SK-N-SH (cell line): ENCODE data around the gene MXRA8. TPM values are rescaled to one million over a fixed set of nuclear protein-coding genes. Genes with fewer than 3 reads are reported as not detected.

Experiments used
- CTCF ChIA-PET: fragments of 300-600, 350-600 bp; formaldehyde crosslinking; extraction: SDS; loops from one replicate; lab custom pipeline; 2021; lab: Yijun Ruan, JAX
- POLR2A ChIA-PET: fragments of 350-600 bp; sonication (Branson Sonifier 250); formaldehyde crosslinking; extraction: SDS; loops from one replicate; lab custom pipeline; 2020; ENCODE audit warnings: antibody characterized with exemption, inconsistent platforms; lab: Yijun Ruan, JAX
- DNase-seq: peaks from one replicate; pipeline ENCODE4 v3.0.0; 2012
- H2AFZ ChIP-seq: fragments of 200-600 bp; sonication (generic); 2 replicates; pipeline ENCODE4 v1.8.1; 2016; ENCODE audit warnings: antibody characterized with exemption, mild to moderate bottlenecking, low read depth
- H3F3A ChIP-seq: fragments of 200-600 bp; sonication (generic); replicated peaks from 2 replicates; pipeline ENCODE3; 2016; ENCODE audit warnings: antibody characterized with exemption, mild to moderate bottlenecking; ENCODE audit not compliant: insufficient read depth
- H3K27ac ChIP-seq, 2 experiments: fragments of 200-500 bp in 1 of 2; fragments of 200-600 bp in 1 of 2; sonication (Bioruptor generic) in 1 of 2; sonication (generic), shearing (Covaris generic) in 1 of 2; 2 replicates each; pipeline versions ENCODE4 v1.5.1 to v1.6.1; 2014 to 2016; ENCODE audit warnings: low read depth in 2 of 2, inconsistent platforms in 1 of 2, low read length in 1 of 2, mild to moderate bottlenecking in 1 of 2, mixed read lengths in 1 of 2
- H3K27me3 ChIP-seq: fragments of 200-600 bp; sonication (generic), shearing (Covaris generic); 2 replicates; pipeline ENCODE4 v1.6.1; 2016; ENCODE audit warnings: mixed run types; ENCODE audit not compliant: insufficient read depth
- H3K36me3 ChIP-seq, 2 experiments: fragments of 200-500 bp in 1 of 2; fragments of 200-600 bp in 1 of 2; sonication (Bioruptor generic) in 1 of 2; sonication (generic) in 1 of 2; replicated peaks in 1 of 2; 2 replicates each; pipeline versions ENCODE3 to v1.5.1; 2014 to 2016; ENCODE audit warnings: low read length in 1 of 2, mild to moderate bottlenecking in 1 of 2; ENCODE audit not compliant: insufficient read depth in 2 of 2, control insufficient read depth in 1 of 2
- H3K4me1 ChIP-seq, 2 experiments: fragments of 200-500 bp in 1 of 2; fragments of 200-600 bp in 1 of 2; sonication (Bioruptor generic) in 1 of 2; sonication (generic), shearing (Covaris generic) in 1 of 2; 2 replicates each; pipeline versions ENCODE4 v1.5.1 to v1.6.1; 2014 to 2016; ENCODE audit warnings: low read depth in 1 of 2, low read length in 1 of 2, mixed run types in 1 of 2; ENCODE audit not compliant: insufficient read depth in 2 of 2, control insufficient read depth in 1 of 2
- H3K4me2 ChIP-seq: fragments of 200-600 bp; sonication (generic), shearing (Covaris generic); 2 replicates; pipeline ENCODE4 v1.6.1; 2017; ENCODE audit warnings: mixed run types
- H3K4me3 ChIP-seq, 2 experiments: fragments of 200-500 bp in 1 of 2; fragments of 200-600 bp in 1 of 2; sonication (Bioruptor generic) in 1 of 2; sonication (generic), shearing (Covaris generic) in 1 of 2; 2 replicates each; pipeline versions ENCODE4 v1.5.1 to v1.8.1; 2014 to 2016; ENCODE audit warnings: low read depth in 2 of 2, inconsistent platforms in 1 of 2, low read length in 1 of 2, mild to moderate bottlenecking in 1 of 2, mixed read lengths in 1 of 2, moderate library complexity in 1 of 2
- H3K79me2 ChIP-seq: fragments of 200-600 bp; sonication (generic); 2 replicates; pipeline ENCODE4 v1.8.1; 2017; ENCODE audit warnings: mild to moderate bottlenecking; ENCODE audit not compliant: insufficient read depth
- H3K9ac ChIP-seq: fragments of 200-600 bp; sonication (generic); 2 replicates; pipeline ENCODE4 v1.6.1; 2017; ENCODE audit warnings: mixed run types
- H3K9me2 ChIP-seq: fragments of 200-600 bp; sonication (generic); 2 replicates; pipeline ENCODE4 v1.6.1; 2017; ENCODE audit warnings: mixed run types
- H3K9me3 ChIP-seq: fragments of 200-600 bp; sonication (generic); 2 replicates; pipeline ENCODE4 v1.6.1; 2017; ENCODE audit warnings: mixed run types, mild to moderate bottlenecking, moderate library complexity
- H4K20me1 ChIP-seq: fragments of 200-600 bp; sonication (generic); 2 replicates; pipeline ENCODE4 v1.6.1; 2017; ENCODE audit warnings: mild to moderate bottlenecking, mixed run types; ENCODE audit not compliant: insufficient read depth
- CHD2 ChIP-seq: fragments of 150-350 bp; IDR thresholded peaks from 2 replicates; pipeline ENCODE4 v1.6.1; 2018; ENCODE audit warnings: low read length; ENCODE audit not compliant: partially characterized antibody
- EP300 ChIP-seq, 2 experiments: IDR thresholded peaks; 2 replicates each; pipeline versions ENCODE4 v1.4.0 to v1.6.1; 2012; ENCODE audit warnings: borderline replicate concordance in 1 of 2, low read depth in 1 of 2, low read length in 1 of 2
- EZH2phosphoT487 ChIP-seq: fragments of 200-600 bp; sonication (generic); IDR thresholded peaks from 2 replicates; pipeline ENCODE4 v1.6.1; 2017; ENCODE audit warnings: low read depth, mixed run types, mild to moderate bottlenecking, antibody characterized with exemption, moderate library complexity, borderline replicate concordance
- FOXM1 ChIP-seq: IDR thresholded peaks from 2 replicates; pipeline ENCODE4 v1.4.0; 2012; ENCODE audit warnings: low read depth, mild to moderate bottlenecking
- POLR2AphosphoS5 ChIP-seq: IDR thresholded peaks from 2 replicates; pipeline ENCODE4 v1.6.1; 2012; ENCODE audit warnings: low read depth, low read length
- RFX5 ChIP-seq: IDR thresholded peaks from 2 replicates; pipeline ENCODE4 v1.6.1; 2012; ENCODE audit warnings: mild to moderate bottlenecking, improper control_type of control experiment, low read length
- SMC3 ChIP-seq: IDR thresholded peaks from 2 replicates; pipeline ENCODE4 v1.6.1; 2012; ENCODE audit warnings: low read depth, low read length, improper control_type of control experiment
- TAF1 ChIP-seq: IDR thresholded peaks from 2 replicates; pipeline ENCODE4 v1.6.1; 2012; ENCODE audit warnings: low read depth, mild to moderate bottlenecking, low read length, moderate library complexity, borderline replicate concordance
- TCF12 ChIP-seq: IDR thresholded peaks from 2 replicates; pipeline ENCODE4 v1.4.0; 2012
- TEAD4 ChIP-seq: IDR thresholded peaks from 2 replicates; pipeline ENCODE4 v1.4.0; 2012; ENCODE audit warnings: mild to moderate bottlenecking, borderline replicate concordance; ENCODE audit not compliant: insufficient read depth
- YY1 ChIP-seq: IDR thresholded peaks from 2 replicates; pipeline ENCODE4 v1.4.0; 2012; ENCODE audit warnings: low read depth, mild to moderate bottlenecking
- WGBS: methylation state at CpG from one replicate; pipeline ENCODE4 v1.1.6; 2017; ENCODE audit warnings: low lambda C conversion rate; 5-methylcytosine and 5-hydroxymethylcytosine counted together
- polyA plus RNA-seq, 3 experiments: library from polyadenylated mRNA; depleted of rRNA; stranded (reverse); fragments of >200 nt; gene quantifications; 2 replicates each; pipeline ENCODE4 v1.2.3, GENCODE V29; 2012
- TF ChIP-seq, protein P1 (sequence below): IDR thresholded peaks from 2 replicates; pipeline ENCODE4 v1.6.1; 2012; ENCODE audit warnings: mild to moderate bottlenecking, low read depth, low read length, moderate library complexity
- TF ChIP-seq, protein P2 (sequence below): fragments of 150-350 bp; IDR thresholded peaks from 2 replicates; pipeline ENCODE4 v1.6.1; 2016; ENCODE audit warnings: mild to moderate bottlenecking, low read depth, low read length
- TF ChIP-seq, protein P3 (sequence below): IDR thresholded peaks from 2 replicates; pipeline ENCODE4; 2012
- TF ChIP-seq, protein P4 (sequence below): IDR thresholded peaks from 2 replicates; pipeline ENCODE4 v1.4.0; 2012; ENCODE audit warnings: low read depth

MXRA8 gene
- polyA plus RNA-seq, 1 of the 3 experiments (the other 2 are of a cell fraction), result 2.5 TPM

DNA sequence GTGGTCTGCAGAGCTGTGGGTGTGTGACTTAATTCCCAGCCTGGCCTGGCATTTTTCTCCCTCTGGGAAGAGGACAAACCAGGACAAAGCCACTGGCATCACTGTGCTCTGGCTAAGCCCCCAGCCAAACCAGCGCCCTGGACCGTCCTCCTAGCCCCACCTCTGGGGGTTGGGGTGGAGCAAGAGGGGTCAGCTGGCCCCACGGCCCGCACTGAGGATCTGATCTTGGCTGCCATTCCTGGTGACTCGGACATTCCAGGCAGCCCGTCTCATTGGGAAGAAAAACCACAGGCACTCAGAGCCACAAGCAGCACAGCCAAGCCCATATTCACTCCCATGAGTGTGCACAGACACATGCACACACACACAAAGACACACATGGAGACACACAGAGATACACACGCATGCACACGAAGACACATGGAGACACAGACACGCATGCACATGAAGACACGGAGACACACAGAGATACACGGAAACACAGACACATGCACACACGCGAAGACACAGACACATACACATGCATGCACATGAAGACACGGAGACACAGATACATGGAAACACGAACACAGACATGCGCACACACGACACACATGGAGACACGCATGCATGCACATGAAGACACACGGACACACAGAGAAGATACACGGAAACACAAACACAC lies 2.3 kb upstream of the MXRA8 start (continued):
- TF ChIP-seq, protein P1, sequence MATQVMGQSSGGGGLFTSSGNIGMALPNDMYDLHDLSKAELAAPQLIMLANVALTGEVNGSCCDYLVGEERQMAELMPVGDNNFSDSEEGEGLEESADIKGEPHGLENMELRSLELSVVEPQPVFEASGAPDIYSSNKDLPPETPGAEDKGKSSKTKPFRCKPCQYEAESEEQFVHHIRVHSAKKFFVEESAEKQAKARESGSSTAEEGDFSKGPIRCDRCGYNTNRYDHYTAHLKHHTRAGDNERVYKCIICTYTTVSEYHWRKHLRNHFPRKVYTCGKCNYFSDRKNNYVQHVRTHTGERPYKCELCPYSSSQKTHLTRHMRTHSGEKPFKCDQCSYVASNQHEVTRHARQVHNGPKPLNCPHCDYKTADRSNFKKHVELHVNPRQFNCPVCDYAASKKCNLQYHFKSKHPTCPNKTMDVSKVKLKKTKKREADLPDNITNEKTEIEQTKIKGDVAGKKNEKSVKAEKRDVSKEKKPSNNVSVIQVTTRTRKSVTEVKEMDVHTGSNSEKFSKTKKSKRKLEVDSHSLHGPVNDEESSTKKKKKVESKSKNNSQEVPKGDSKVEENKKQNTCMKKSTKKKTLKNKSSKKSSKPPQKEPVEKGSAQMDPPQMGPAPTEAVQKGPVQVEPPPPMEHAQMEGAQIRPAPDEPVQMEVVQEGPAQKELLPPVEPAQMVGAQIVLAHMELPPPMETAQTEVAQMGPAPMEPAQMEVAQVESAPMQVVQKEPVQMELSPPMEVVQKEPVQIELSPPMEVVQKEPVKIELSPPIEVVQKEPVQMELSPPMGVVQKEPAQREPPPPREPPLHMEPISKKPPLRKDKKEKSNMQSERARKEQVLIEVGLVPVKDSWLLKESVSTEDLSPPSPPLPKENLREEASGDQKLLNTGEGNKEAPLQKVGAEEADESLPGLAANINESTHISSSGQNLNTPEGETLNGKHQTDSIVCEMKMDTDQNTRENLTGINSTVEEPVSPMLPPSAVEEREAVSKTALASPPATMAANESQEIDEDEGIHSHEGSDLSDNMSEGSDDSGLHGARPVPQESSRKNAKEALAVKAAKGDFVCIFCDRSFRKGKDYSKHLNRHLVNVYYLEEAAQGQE, result peak; percentile 22; the same call in 1 of the 2 replicates
- TF ChIP-seq YY1, result no peak
- TF ChIP-seq, protein P2, sequence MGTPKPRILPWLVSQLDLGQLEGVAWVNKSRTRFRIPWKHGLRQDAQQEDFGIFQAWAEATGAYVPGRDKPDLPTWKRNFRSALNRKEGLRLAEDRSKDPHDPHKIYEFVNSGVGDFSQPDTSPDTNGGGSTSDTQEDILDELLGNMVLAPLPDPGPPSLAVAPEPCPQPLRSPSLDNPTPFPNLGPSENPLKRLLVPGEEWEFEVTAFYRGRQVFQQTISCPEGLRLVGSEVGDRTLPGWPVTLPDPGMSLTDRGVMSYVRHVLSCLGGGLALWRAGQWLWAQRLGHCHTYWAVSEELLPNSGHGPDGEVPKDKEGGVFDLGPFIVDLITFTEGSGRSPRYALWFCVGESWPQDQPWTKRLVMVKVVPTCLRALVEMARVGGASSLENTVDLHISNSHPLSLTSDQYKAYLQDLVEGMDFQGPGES, result no peak
- TF ChIP-seq, protein P3, sequence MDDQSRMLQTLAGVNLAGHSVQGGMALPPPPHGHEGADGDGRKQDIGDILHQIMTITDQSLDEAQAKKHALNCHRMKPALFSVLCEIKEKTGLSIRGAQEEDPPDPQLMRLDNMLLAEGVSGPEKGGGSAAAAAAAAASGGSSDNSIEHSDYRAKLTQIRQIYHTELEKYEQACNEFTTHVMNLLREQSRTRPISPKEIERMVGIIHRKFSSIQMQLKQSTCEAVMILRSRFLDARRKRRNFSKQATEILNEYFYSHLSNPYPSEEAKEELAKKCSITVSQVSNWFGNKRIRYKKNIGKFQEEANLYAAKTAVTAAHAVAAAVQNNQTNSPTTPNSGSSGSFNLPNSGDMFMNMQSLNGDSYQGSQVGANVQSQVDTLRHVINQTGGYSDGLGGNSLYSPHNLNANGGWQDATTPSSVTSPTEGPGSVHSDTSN, result peak; percentile 52
- TF ChIP-seq SMC3, result no peak
- no peak for TF ChIP-seq RFX5
- peak; percentile 85 for TF ChIP-seq TEAD4
- TF ChIP-seq EZH2phosphoT487, result no peak
- peak; percentile 17; the same call in 1 of the 2 replicates for TF ChIP-seq TAF1

DNA sequence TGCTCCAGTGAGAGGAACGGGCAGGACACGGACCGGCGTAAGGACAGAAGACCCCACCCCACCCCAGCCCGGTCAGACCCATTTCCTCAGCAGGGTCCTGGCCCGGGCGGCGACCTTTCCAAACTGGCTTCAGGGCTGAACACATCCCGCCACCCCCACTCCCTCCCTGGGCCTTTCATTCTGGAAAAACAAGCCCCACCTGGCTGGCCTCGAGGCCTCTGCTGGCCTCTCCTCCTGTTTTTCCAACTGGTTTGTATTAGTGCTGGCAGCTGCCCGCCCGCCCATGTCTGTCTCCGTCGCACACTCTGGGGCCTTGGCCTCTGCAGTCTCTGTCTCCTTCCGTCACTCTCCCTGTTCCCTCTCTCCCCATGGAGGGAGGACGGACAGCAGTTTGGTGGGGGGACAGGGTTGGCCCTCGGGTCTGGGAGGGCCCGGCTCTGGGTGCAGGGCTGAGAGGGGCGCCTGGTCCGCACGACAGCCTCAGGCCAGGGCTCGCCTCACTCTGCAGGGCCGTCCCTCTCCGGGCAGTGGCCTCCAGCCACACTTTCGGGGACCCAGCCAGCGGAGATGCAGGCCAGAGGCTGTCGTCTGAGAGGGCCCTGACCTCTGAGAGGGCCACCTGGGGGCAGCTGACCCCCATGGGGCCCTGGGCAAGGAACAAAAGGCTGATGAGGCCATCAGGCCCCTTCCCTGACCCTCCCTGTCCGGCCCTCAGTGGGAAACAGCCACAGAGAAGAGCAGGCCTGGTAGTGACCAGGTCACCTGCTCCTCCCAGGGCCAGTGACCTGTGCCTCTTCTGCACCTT lies 1.5 kb upstream of the MXRA8 start:
- no peaks in the 10 kb centered on the region for H3K9me3 ChIP-seq
- H3K36me3 ChIP-seq, result no peaks in the 10 kb centered on the region
- H3K9me2 ChIP-seq, result no peaks in the 10 kb centered on the region
- H2AFZ ChIP-seq, result no peak overlapping the region
- peaks cover 7% of the 10 kb centered on the region for H3F3A ChIP-seq
- POLR2A ChIA-PET, result interaction anchor here (0.7 to 1.6 kb wide), 3 partner anchors 10 to 15 kb away, joined by 3 to 6 read pairs (median 3); partner anchors contain the start of gene AURKAIP1
- DNase-seq, result peak; percentile 84
- H3K27ac ChIP-seq, result peak overlapping the region; percentile 88 to 98
- H3K4me3 ChIP-seq, result no peak overlapping the region
- WGBS, result 31% methylated on average over 8 of the region's 28 CpGs
- CTCF ChIA-PET, result interaction anchor here (0.6 to 3.6 kb wide), 2 partner anchors 8 to 11 kb away, joined by 3 to 37 read pairs; no protein-coding TSS in a partner anchor
- TF ChIP-seq POLR2AphosphoS5, result 0 out of 2 replicates have a peak, but pooled peaks have one; percentile 25
- TF ChIP-seq TCF12, result peak; percentile 78
- TF ChIP-seq EP300 (IDR thresholded peaks at IDR 0.05; ENCODE audit: borderline replicate concordance in 1 of 2, low read depth in 1 of 2, low read length in 1 of 2), result peak in 1 of 2 experiments; percentile 57; a peak in 1 of 4 replicates
- no peak for TF ChIP-seq EZH2phosphoT487
- TF ChIP-seq CHD2, result peak; percentile 66
- TF ChIP-seq, protein P4, sequence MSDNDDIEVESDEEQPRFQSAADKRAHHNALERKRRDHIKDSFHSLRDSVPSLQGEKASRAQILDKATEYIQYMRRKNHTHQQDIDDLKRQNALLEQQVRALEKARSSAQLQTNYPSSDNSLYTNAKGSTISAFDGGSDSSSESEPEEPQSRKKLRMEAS, result peak; percentile 79
- TF ChIP-seq FOXM1, result no peak
- no peaks in the 10 kb centered on the region for H3K79me2 ChIP-seq
- H3K4me2 ChIP-seq, result peak overlapping the region; percentile 70
- no peaks in the 10 kb centered on the region for H3K27me3 ChIP-seq
- H3K4me1 ChIP-seq, result peaks cover 20 to 40% of the 10 kb centered on the region in 2 experiments; a peak in 3 of 4 replicates
- no peaks in the 10 kb centered on the region for H4K20me1 ChIP-seq
- peak overlapping the region; percentile 67 for H3K9ac ChIP-seq
